Uterus (tissue), 2 donors: ENCODE data around the gene OTUB1.

Source experiments
- CTCF ChIP-seq, 4 experiments: fragments of 200-600 bp in 2 of 4; fragments of 450-650 bp in 2 of 4; sonication (generic) in 2 of 4; IDR thresholded peaks; one replicate each; pipeline ENCODE4 v1.5.1; 2016 to 2019; ENCODE audit warnings: antibody characterized with exemption in 4 of 4, mild to moderate bottlenecking in 2 of 4, moderate library complexity in 1 of 4
- POLR2A ChIP-seq, 2 donors: fragments of 450-650 bp; IDR thresholded peaks; one replicate each; pipeline ENCODE4 v1.6.1; 2016; ENCODE audit warnings: antibody characterized with exemption in 2 of 2, mild to moderate bottlenecking in 1 of 2, moderate library complexity in 1 of 2

- TF ChIP-seq CTCF (IDR thresholded peaks at IDR 0.05) (no peak), POLR2A (IDR thresholded peaks at IDR 0.05) (no peak)
Measured at GRCh38 chr11:64044730-64045393, 58.6 kb downstream of the OTUB1 start.
